AG20443 (cell line): ENCODE results near the gene CPED1.
"Not testable (repeated sequence)": the region's sequence is repeated elsewhere in the genome, so short reads cannot be mapped to it uniquely, and the experiment has no call there.

Experiments
- DNase-seq: peaks from one replicate; pipeline ENCODE4 v3.0.0; 2012; ENCODE audit warnings: low spot score, mixed read lengths

CPED1 gene

GRCh38 chr7:121186746-121187145 lies 198.2 kb downstream of the CPED1 start:
- DNase-seq = no peak

DNA sequence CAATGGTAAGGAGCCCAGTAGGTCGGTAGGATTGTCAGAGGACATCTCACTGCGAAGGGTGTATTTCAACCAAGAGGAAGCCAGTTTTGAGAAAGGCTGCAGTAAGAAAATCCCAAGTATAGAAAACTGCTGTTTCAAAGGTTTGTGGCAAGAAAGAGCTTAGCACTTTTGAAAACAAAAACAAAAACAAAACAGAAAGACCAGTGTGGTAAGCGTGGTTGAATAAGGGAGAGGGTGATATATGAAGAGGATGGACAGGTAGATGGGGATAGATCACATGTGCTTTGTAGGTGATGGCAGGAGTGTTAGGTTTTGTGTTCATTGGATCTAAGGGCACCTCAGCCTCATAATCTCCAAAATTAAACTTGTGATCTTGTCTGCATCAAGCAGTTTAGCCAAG lies 198.7 kb downstream of the CPED1 start:
- DNase-seq = no peak

DNA sequence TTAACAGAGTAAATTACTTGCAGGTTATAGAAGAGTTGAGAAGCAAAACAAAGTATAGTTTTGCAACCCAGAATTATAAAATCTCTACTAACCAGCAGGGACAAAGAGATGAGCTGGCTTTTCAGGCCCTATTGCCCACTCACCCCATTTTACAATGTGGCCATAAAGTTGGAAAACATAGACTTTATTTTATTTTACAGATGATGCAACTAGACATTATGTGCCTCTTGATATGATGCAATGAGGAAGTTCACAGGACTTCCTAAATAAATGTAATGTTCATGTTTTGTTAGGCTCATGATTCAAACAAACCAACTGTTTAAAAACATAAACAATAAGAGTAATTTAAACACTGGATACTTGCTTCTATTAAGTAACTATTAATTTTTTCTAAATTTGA lies 199.2 kb downstream of the CPED1 start:
- DNase-seq = no peak

GRCh38 chr7:121192834-121193233 lies 204.3 kb downstream of the CPED1 start:
- DNase-seq = no peak

DNA sequence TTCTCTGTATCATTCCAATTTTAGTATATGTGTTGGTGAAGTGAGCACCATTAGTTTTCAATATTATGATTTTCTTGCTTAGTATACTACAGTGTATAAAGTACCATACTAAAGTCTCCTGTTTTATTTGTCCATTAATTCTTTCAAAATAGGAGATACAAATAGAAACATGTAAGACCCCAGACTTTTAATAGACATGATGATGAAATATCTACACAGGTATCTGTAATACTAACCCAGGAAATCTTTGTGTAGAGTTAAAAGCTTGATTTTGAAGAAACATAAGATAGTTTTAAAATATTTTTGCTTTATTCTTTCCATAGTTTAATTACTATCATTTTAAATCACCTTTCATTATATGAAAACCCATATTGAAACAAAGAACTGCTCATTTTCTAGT lies 206.5 kb downstream of the CPED1 start:
- DNase-seq = no peak

GRCh38 chr7:121195874-121196273 lies 207.4 kb downstream of the CPED1 start:
- no peak for DNase-seq

DNA sequence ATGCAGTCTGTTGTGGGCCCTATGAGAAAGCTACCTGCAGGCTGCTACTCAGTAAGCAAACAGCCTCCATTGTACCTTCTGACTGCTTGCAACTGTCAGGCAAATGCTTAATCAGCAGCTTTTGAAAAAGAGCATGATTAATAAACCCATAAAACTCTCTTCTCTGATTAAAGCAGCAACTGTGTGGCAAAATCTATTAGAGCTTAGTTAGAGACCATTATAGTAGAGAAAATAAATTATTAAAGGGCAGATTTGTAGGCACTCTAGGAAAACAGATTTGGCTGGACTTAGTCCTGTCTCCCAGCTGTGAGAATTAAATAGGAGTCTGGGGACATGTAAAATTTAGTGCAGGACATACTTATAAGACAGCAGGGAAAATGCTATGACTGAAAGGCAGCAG lies 207.8 kb downstream of the CPED1 start:
- DNase-seq = no peak

DNA sequence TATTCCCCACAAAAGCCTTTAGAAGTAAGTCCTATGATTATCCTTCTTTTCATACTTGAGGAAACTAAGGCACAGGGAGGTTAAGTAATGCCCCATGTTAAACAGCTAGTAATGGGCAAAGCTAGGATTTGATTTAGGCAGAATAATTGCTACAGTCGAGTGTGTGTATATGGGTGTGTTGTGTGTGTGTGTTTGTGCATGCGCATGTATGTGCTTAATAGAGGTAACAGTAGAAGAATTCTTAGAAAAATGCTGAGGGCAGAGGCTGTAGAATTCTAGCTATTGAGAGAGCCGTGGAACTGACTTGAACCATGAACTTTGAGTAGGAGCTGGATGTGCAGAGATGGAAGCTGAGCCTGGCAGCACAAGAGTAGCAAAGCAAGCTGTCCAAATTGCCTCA lies 208.9 kb downstream of the CPED1 start:
- DNase-seq = no peak

DNA sequence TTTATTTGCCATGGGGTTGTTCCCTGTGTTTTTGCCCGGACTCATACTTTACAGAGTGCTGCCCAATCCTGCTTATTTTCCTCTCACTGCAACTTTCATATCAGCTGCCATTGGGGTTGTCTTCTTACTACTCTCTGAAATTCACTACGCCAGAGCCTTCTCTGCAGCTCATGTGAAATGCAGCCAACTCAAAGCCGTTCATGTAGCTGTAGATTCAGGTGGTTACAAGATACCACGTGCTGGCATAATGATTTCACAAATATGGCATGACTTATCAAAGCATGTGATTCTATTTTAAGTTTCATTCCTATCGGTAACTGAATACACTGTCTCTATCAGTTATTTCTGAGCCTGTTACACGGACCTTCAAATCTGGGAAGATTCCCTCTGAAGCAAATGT lies 210.0 kb downstream of the CPED1 start:
- no peak for DNase-seq

GRCh38 chr7:121202125-121202524 lies 213.6 kb downstream of the CPED1 start:
- DNase-seq = no peak

DNA sequence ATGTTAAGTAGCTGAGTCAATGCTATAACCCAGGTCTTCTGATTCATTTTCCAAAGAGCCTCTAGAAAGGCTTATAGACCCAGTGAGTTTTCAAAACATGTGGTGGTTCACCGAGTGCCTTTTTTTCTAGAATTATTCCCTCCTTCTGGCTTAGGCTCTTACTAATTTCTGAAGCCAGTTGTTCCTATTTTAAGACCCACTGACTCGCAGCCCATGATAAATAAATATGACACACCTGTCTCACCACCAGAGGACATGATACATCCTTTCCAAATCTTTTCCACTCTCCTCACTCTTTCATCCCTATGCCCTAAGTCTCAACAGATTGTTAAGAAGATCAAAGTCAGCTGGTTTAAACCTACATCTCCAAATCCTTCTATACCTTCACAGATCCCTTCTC lies 214.3 kb downstream of the CPED1 start:
- DNase-seq = no peak

- DNase-seq = no peak
These were observed 216.0 kb downstream of the CPED1 start for GRCh38 chr7:121204537-121204936.

- no peak for DNase-seq
These were observed 217.3 kb downstream of the CPED1 start for GRCh38 chr7:121205777-121206176.

GRCh38 chr7:121211253-121211652 lies 222.7 kb downstream of the CPED1 start:
- no peak for DNase-seq

DNA sequence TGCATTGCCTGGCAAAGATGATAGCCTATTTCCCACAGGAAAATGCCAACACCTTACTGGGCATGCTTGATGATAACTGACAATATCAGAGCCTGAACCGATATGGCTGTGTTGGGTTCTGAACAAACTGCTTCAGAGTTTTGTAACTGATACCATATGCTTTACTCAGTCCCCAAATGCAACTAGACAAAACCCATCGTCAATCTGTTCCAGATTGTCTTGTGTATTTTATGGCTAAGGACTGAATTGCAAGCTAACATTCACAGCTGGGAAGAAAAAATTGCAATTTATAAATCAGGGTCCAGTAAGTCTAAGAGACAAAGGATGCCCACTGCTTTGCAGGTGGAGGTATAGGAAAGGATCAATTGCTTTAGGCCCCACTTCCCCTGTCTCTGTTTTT lies 223.5 kb downstream of the CPED1 start:
- no peak for DNase-seq

GRCh38 chr7:121214657-121215056 lies 226.1 kb downstream of the CPED1 start:
- DNase-seq = no peak

DNA sequence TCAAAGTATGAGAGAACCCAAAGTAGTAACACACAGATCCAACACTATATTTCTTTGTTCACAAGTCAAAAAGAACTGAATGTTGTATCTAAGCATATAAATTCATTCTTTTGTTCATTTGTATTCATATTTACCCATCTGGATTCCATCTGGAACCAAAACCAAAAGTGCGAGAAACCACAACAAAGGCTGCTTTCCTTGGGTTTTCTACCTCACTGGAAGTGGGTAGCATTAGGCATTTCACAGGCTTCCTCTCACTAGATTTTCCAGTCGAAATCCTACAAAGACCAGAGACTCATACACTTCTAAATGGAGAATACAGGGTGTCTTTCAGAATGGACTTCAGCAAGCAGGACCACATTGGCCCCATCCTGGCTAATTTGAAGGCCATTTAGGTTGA lies 230.5 kb downstream of the CPED1 start:
- no peak for DNase-seq

- not testable (repeated sequence) for DNase-seq
These were observed 232.6 kb downstream of the CPED1 start for GRCh38 chr7:121221108-121221507.

DNA sequence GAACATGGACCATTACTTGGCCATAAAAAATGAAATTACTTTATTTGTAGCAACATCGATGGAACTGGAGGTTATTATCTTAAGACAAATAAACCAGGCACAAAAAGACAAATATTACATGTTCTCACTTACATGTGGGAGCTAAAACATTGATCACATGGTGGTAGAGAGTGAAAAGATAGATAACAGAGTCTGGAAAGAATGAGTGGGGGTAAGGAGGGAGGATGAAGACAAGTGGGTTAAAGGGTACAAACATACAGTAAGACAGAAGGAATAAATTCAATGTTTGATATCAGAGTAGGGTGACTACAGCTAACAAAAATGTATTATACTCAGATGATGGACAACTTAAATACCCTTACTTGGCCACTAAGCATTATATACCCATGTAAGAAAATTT lies 240.3 kb downstream of the CPED1 start:
- DNase-seq = no peak

GRCh38 chr7:121235201-121235600 lies 246.7 kb downstream of the CPED1 start:
- no peak for DNase-seq

DNA sequence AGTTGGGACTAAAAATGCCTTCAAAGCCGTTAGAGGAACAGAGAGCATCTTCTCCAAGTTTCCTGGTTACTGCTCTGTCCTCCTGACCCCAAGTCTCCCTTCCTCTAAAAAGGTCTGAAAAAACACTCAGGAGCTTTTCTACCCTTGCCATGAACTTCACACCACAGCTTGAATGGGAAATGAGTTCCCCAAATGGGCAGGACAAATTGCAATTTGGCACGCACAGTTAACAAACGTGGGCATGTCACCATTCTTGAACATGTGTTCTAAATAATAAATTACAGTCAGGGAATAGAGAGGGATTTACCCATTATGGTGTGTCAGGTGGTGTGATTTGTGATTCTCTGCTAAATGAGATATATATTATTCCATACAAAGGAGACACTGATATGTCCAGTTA lies 249.1 kb downstream of the CPED1 start:
- no peak for DNase-seq

GRCh38 chr7:121244120-121244870 lies 255.8 kb downstream of the CPED1 start:
- DNase-seq = no peak

DNA sequence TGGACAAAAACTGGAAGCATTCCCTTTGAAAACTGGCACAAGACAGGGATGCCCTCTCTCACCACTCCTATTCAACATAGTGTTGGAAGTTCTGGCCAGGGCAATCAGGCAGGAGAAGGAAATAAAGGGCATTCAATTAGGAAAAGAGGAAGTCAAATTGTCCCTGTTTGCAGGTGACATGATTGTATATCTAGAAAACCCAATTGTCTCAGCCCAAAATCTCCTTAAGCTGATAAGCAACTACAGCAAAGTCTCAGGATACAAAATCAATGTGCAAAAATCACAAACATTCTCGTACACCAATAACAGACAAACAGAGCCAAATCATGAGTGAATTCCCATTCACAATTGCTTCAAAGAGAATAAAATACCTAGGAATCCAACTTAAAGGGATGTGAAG lies 262.9 kb downstream of the CPED1 start:
- DNase-seq = not testable (repeated sequence)

DNA sequence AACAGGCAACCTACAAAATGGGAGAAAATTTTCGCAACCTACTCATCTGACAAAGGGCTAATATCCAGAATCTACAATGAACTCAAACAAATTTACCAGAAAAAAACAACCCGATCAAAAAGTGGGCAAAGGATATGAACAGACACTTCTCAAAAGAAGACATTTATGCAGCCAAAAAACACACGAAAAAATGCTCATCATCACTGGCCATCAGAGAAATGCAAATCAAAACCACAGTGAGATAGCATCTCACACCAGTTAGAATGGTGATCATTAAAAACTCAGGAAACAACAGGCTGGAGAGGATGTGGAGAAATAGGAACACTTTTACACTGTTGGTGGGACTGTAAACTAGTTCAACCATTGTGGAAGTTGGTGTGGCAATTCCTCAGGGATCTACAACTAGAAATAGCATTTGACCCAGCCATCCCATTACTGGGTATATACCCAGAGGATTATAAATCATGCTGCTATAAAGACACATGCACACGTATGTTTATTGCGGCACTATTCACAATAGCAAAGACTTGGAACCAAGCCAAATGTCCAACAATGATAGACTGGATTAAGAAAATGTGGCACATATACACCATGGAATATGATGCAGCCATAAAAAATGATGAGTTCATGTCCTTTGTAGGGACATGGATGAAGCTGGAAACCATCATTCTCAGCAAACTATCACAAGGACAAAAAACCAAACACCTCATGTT lies 264.2 kb downstream of the CPED1 start:
- not testable (repeated sequence) for DNase-seq
